HG03159 (cell line): ENCODE results near the gene MYO3A.

ENCODE experiments used
- ATAC-seq: cut with Tn5 transposase; IDR thresholded peaks from one replicate; pipeline ENCODE4 v1.9.1; 2021; ENCODE audit warnings: mild to moderate bottlenecking, moderate library complexity; ENCODE audit not compliant: unreplicated experiment

The MYO3A gene

GRCh38 chr10:25933653-25934608, at the start of gene MYO3A:
Gene MYO3A (plus strand): TSS chr10:25934229. CDS start chr10:25952111, 17,882 bp downstream.
- ATAC-seq = no peak

- no peak for ATAC-seq
Measured at GRCh38 chr10:25888627-25889026, 45.4 kb upstream of the MYO3A start.

GRCh38 chr10:25890995-25891394, 43.0 kb upstream of the MYO3A start:
- no peak for ATAC-seq

GRCh38 chr10:25895856-25896255, 38.2 kb upstream of the MYO3A start:
- ATAC-seq = no peak

- ATAC-seq = no peak
Measured at GRCh38 chr10:25896421-25896820, 37.6 kb upstream of the MYO3A start.

- no peak for ATAC-seq
Measured at GRCh38 chr10:25899304-25899703, 34.7 kb upstream of the MYO3A start.

GRCh38 chr10:25901199-25901598, 32.8 kb upstream of the MYO3A start:
- ATAC-seq = peak; percentile 57

- peak; percentile 60 for ATAC-seq
Measured at GRCh38 chr10:25902002-25902401, 32.0 kb upstream of the MYO3A start.

GRCh38 chr10:25907261-25907660, 26.8 kb upstream of the MYO3A start:
- no peak for ATAC-seq

GRCh38 chr10:25912866-25913265, 21.2 kb upstream of the MYO3A start:
- no peak for ATAC-seq

GRCh38 chr10:25914776-25915175, 19.3 kb upstream of the MYO3A start:
- no peak for ATAC-seq

- ATAC-seq = peak; percentile 78
Measured at GRCh38 chr10:25934621-25935139, 651 bp downstream of the MYO3A start.

- no peak for ATAC-seq
Measured at GRCh38 chr10:25938405-25938804, 4.4 kb downstream of the MYO3A start.

GRCh38 chr10:25944771-25945170, 10.7 kb downstream of the MYO3A start:
- no peak for ATAC-seq

- ATAC-seq = peak; percentile 53
Measured at GRCh38 chr10:25952857-25953256, 18.8 kb downstream of the MYO3A start.

- no peak for ATAC-seq
Measured at GRCh38 chr10:25954851-25955250, 20.8 kb downstream of the MYO3A start.

GRCh38 chr10:25959540-25960232, 25.7 kb downstream of the MYO3A start:
- no peak for ATAC-seq

- ATAC-seq = no peak
Measured at GRCh38 chr10:25965584-25965983, 31.6 kb downstream of the MYO3A start.

GRCh38 chr10:25966844-25967243, 32.8 kb downstream of the MYO3A start:
- ATAC-seq = no peak

- ATAC-seq = no peak
Measured at GRCh38 chr10:25972631-25973030, 38.6 kb downstream of the MYO3A start.

- no peak for ATAC-seq
Measured at GRCh38 chr10:25974897-25975459, 40.9 kb downstream of the MYO3A start.
